Endothelial cell of umbilical vein (primary cell): ENCODE data around the gene EDC3. TPM values are rescaled to one million over a fixed set of nuclear protein-coding genes. Genes with fewer than 3 reads are reported as not detected.

Source experiments
- BruUV-seq: library from RNA; stranded (reverse); fragments of 400-500 nt; replicated peaks from 2 replicates; lab custom pipeline; 2021; lab: Mats Ljungman, UMichigan
- CTCF ChIA-PET: fragments of 300-600, 350-600 bp; sonication (Branson Sonifier 250); formaldehyde crosslinking; loops from one replicate; lab custom pipeline; 2021; ENCODE audit warnings: antibody characterized with exemption, inconsistent platforms; lab: Charles Lee
- POLR2A ChIA-PET: fragments of 300-600, 350-600 bp; sonication (Branson Sonifier 250); formaldehyde crosslinking; loops from one replicate; lab custom pipeline; 2021; ENCODE audit warnings: antibody characterized with exemption, inconsistent platforms; lab: Charles Lee
- DNase-seq: peaks from one replicate; pipeline ENCODE4 v3.0.0-alpha.2; 2011; ENCODE audit warnings: low read depth, low spot score
- FAIRE-seq: peaks from 2 replicates; lab custom pipeline; 2011; peaks lifted over from hg19 to GRCh38; lab: Jason Lieb, UNC
- H2AFZ ChIP-seq: 2 replicates; pipeline ENCODE4 v1.6.0; 2012; ENCODE audit warnings: low read depth, low read length, control low read depth, inconsistent platforms
- H3K27ac ChIP-seq: 2 replicates; pipeline ENCODE4 v1.5.1; 2011; ENCODE audit warnings: low read depth, mild to moderate bottlenecking, control low read depth, low read length, moderate library complexity; ENCODE audit not compliant: insufficient read depth
- H3K27me3 ChIP-seq, 2 experiments: 2 replicates each; pipeline versions ENCODE4 v1.6.0 to v1.6.1; 2011; ENCODE audit warnings: low read length in 2 of 2, mixed read lengths in 1 of 2; ENCODE audit not compliant: control insufficient read depth in 2 of 2, insufficient read depth in 2 of 2
- H3K36me3 ChIP-seq, 2 experiments: 2 replicates in 1 of 2; 3 replicates in 1 of 2; pipeline ENCODE4 v1.5.1; 2011; ENCODE audit warnings: low read length in 2 of 2, mild to moderate bottlenecking in 1 of 2, moderate library complexity in 1 of 2; ENCODE audit not compliant: control insufficient read depth in 2 of 2, insufficient read depth in 2 of 2; ENCODE audit errors: extremely low read depth in 1 of 2
- H3K4me1 ChIP-seq: 3 replicates; pipeline ENCODE4 v1.5.1; 2011; ENCODE audit warnings: mild to moderate bottlenecking, low read length; ENCODE audit not compliant: control insufficient read depth, insufficient read depth; ENCODE audit errors: extremely low read depth
- H3K4me2 ChIP-seq: 2 replicates; pipeline ENCODE4 v1.6.1; 2011; ENCODE audit warnings: low read length, control low read depth, mixed read lengths; ENCODE audit not compliant: insufficient read depth
- H3K4me3 ChIP-seq, 3 experiments: fragments of 200-600 bp in 1 of 3; sonication (generic), shearing (Covaris generic) in 1 of 3; replicated peaks in 1 of 3; 2 replicates each; pipeline ENCODE4 v1.5.1; 2011 to 2016; ENCODE audit warnings: control low read depth in 3 of 3, low read length in 3 of 3, mild to moderate bottlenecking in 2 of 3, inconsistent platforms in 1 of 3, low read depth in 1 of 3, moderate library complexity in 1 of 3; ENCODE audit not compliant: insufficient read depth in 1 of 3
- H3K79me2 ChIP-seq: 2 replicates; pipeline ENCODE4 v1.6.0; 2012; ENCODE audit warnings: low read length, inconsistent platforms; ENCODE audit not compliant: control insufficient read depth, insufficient read depth
- H3K9ac ChIP-seq: replicated peaks from 2 replicates; pipeline ENCODE3; 2011; ENCODE audit warnings: low read length, control low read depth; ENCODE audit not compliant: insufficient read depth; ENCODE audit errors: extremely low read depth
- H3K9me1 ChIP-seq: replicated peaks from 3 replicates; pipeline ENCODE4 v1.6.0; 2011; ENCODE audit warnings: mild to moderate bottlenecking, low read length; ENCODE audit not compliant: control insufficient read depth, insufficient read depth; ENCODE audit errors: extremely low read depth
- H3K9me3 ChIP-seq: replicated peaks from 2 replicates; pipeline ENCODE4 v1.5.1; 2012; ENCODE audit warnings: low read length, inconsistent platforms; ENCODE audit not compliant: control insufficient read depth, insufficient read depth
- H4K20me1 ChIP-seq: replicated peaks from 2 replicates; pipeline ENCODE3; 2011; ENCODE audit warnings: mild to moderate bottlenecking, low read length; ENCODE audit not compliant: control insufficient read depth, insufficient read depth; ENCODE audit errors: extremely low read depth
- EZH2 ChIP-seq: IDR thresholded peaks from 2 replicates; pipeline ENCODE4 v1.6.1; 2012; ENCODE audit warnings: borderline replicate concordance, low read depth, mild to moderate bottlenecking, moderate library complexity, low read length, inconsistent platforms; ENCODE audit not compliant: severe bottlenecking
- FOS ChIP-seq: IDR thresholded peaks from 2 replicates; pipeline ENCODE4 v1.6.1; 2011; ENCODE audit warnings: mild to moderate bottlenecking, low read length, moderate library complexity, borderline replicate concordance; ENCODE audit not compliant: insufficient read depth
- GATA2 ChIP-seq: IDR thresholded peaks from 2 replicates; pipeline ENCODE4 v1.7.0; 2011; ENCODE audit warnings: low read depth, mild to moderate bottlenecking, moderate library complexity, mixed read lengths, low read length; ENCODE audit not compliant: insufficient read length, insufficient read depth
- JUN ChIP-seq: IDR thresholded peaks from 2 replicates; pipeline ENCODE4 v1.6.1; 2011; ENCODE audit warnings: borderline replicate concordance, low read depth; ENCODE audit not compliant: insufficient read length, insufficient read depth
- MYC ChIP-seq: IDR thresholded peaks from one replicate; pipeline ENCODE4 v1.6.1; 2011; ENCODE audit warnings: mild to moderate bottlenecking, low read depth, low read length
- POLR2A ChIP-seq: IDR thresholded peaks from 2 replicates; pipeline ENCODE4 v1.6.1; 2012; ENCODE audit warnings: low read depth, mild to moderate bottlenecking, control low read depth, low read length
- POLR2AphosphoS5 ChIP-seq: IDR thresholded peaks from 2 replicates; pipeline ENCODE4 v1.6.1; 2012; ENCODE audit warnings: low read depth, mild to moderate bottlenecking, control low read depth, low read length, moderate library complexity; ENCODE audit not compliant: insufficient read depth
- dilution Hi-C: fragments of 300-500 bp; cut with MboI; formaldehyde crosslinking; loops from one replicate; pipeline ENCODE4 v1.15.0; 2019; ENCODE audit warnings: low sequenced_read_pairs; ENCODE audit not compliant: extremely low pct_ligation_motif_present
- intact Hi-C: fragments of 100-400 bp; cut with micrococcal nuclease; formaldehyde crosslinking; loops from one replicate; pipeline ENCODE4 v1.10.0; 2022
- polyA plus RNA-seq, 4 experiments: library from polyadenylated mRNA; depleted of rRNA in 3 of 4; stranded (reverse) in 3 of 4; unstranded in 1 of 4; fragments of >200 nt; gene quantifications; 2 replicates each; pipeline versions ENCODE4 v1.2.1 to v1.2.3, GENCODE V29; 2011 to 2012; ENCODE audit warnings: missing spikeins in 1 of 4
- total RNA-seq: library from RNA; stranded (reverse); gene quantifications from 2 replicates; pipeline ENCODE4 v1.2.3, GENCODE V29; 2021
- TF ChIP-seq, protein P1 (sequence below): IDR thresholded peaks from 2 replicates; pipeline ENCODE4 v1.6.1; 2011; ENCODE audit not compliant: insufficient read depth, insufficient read length
- TF ChIP-seq, protein P2 (sequence below), 2 donors: IDR thresholded peaks; 1 replicate in 1 of 2; 2 replicates in 1 of 2; pipeline ENCODE4 v1.5.1; 2011; ENCODE audit warnings: low read length in 2 of 2, mild to moderate bottlenecking in 2 of 2, moderate library complexity in 2 of 2, control low read depth in 1 of 2, inconsistent platforms in 1 of 2, low read depth in 1 of 2; ENCODE audit not compliant: insufficient read depth in 1 of 2; ENCODE audit errors: extremely low read depth in 1 of 2

Gene EDC3
- total and polyA plus RNA-seq, 2 donors (not counting 3 experiments of a cell fraction or from before 2014, with no cell fraction given) = 55.9 to 56.5 TPM

DNA sequence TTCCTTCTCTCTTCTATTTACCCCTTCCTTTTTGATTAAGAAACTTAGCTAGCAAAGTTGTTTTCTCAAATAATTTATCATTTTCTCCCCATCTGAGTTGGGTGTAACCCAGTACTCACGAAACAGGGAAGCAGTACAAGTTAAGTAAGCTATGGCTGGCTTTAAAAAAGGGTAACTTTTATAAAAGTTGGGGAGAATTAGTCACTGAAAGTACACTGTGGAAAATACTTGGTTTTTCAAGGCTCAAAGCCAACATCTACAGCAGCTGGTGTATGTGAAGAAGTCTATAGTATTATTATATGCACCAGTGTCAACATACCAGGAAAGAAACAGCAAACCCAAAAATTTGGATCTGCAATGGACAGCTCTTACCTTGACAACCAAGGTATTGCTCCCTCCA is 54.7 kb downstream of the EDC3 start:
- BruUV-seq = no TSS peak
- no peaks in the 10 kb centered on the region for H4K20me1 ChIP-seq
- dilution Hi-C loops = loop anchor here (25.0 kb wide), 1 partner anchor 121 kb away; no protein-coding TSS in a partner anchor
- peak; percentile 59 for DNase-seq
- no peak overlapping the region for H3K27ac ChIP-seq
- H3K9me3 ChIP-seq = no peaks in the 10 kb centered on the region
- H3K9ac ChIP-seq = no peak overlapping the region
- TF ChIP-seq, protein P1, sequence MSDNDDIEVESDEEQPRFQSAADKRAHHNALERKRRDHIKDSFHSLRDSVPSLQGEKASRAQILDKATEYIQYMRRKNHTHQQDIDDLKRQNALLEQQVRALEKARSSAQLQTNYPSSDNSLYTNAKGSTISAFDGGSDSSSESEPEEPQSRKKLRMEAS = no peak
- TF ChIP-seq JUN (no peak), POLR2A (no peak), FOS (no peak), GATA2 (no peak), POLR2AphosphoS5 (no peak), MYC (no peak), EZH2 (no peak)
- TF ChIP-seq, protein P2, sequence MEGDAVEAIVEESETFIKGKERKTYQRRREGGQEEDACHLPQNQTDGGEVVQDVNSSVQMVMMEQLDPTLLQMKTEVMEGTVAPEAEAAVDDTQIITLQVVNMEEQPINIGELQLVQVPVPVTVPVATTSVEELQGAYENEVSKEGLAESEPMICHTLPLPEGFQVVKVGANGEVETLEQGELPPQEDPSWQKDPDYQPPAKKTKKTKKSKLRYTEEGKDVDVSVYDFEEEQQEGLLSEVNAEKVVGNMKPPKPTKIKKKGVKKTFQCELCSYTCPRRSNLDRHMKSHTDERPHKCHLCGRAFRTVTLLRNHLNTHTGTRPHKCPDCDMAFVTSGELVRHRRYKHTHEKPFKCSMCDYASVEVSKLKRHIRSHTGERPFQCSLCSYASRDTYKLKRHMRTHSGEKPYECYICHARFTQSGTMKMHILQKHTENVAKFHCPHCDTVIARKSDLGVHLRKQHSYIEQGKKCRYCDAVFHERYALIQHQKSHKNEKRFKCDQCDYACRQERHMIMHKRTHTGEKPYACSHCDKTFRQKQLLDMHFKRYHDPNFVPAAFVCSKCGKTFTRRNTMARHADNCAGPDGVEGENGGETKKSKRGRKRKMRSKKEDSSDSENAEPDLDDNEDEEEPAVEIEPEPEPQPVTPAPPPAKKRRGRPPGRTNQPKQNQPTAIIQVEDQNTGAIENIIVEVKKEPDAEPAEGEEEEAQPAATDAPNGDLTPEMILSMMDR (IDR thresholded peaks at IDR 0.05; ENCODE audit: extremely low read depth in 1 of 2, insufficient read depth in 1 of 2, low read depth in 1 of 2, low read length in 2 of 2) = no peak
- intact Hi-C loops = no loop called here
- no peak for FAIRE-seq
- ChIA-PET POLR2A (no interaction called here), CTCF (interaction anchor here (1.0 to 18.1 kb wide), 5 partner anchors 10 to 129 kb away, joined by 3 to 696 read pairs (median 4); no protein-coding TSS in a partner anchor)
- peaks cover 4 to 11% of the 10 kb centered on the region in 2 experiments for H3K36me3 ChIP-seq
- H3K4me3 ChIP-seq = no peak overlapping the region
- no peak overlapping the region for H2AFZ ChIP-seq
- no peak overlapping the region for H3K4me2 ChIP-seq
- no peaks in the 10 kb centered on the region for H3K27me3 ChIP-seq
- no peaks in the 10 kb centered on the region for H3K79me2 ChIP-seq
- peaks cover 18% of the 10 kb centered on the region for H3K4me1 ChIP-seq
- no peaks in the 10 kb centered on the region for H3K9me1 ChIP-seq
